ENCODE results near the gene TMEM190. TPM values are rescaled to one million over a fixed set of nuclear protein-coding genes. Genes with fewer than 3 reads are reported as not detected.
"Not testable (repeated sequence)": the region's sequence is repeated elsewhere in the genome, so short reads cannot be mapped to it uniquely, and the experiment has no call there.

TMEM190 gene
- total and polyA plus RNA-seq, 5 experiments from 2014 or later: not detected

GRCh38 chr19:55419624-55420236 is 43.1 kb downstream of the TMEM190 start:
- DNase-seq: no peak
- POLR2A ChIA-PET: interaction anchor here (0.7 to 1.8 kb wide), 2 partner anchors 9 to 13 kb away, joined by 3 to 6 read pairs; partner anchors contain the start of gene UBE2S
- no peaks in the 10 kb centered on the region for H3K36me3 Mint-ChIP-seq
- H3K9me3 Mint-ChIP-seq: no peaks in the 10 kb centered on the region
- no peak overlapping the region for H3K27ac Mint-ChIP-seq
- no peak overlapping the region for H3K4me3 Mint-ChIP-seq
- peaks cover 0 to 11% (median 0%) of the 10 kb centered on the region in 5 donors for H3K27me3 Mint-ChIP-seq
- no peak for ATAC-seq
- peaks cover 5 to 28% (median 19%) of the 10 kb centered on the region in 4 donors for H3K4me1 Mint-ChIP-seq

DNA sequence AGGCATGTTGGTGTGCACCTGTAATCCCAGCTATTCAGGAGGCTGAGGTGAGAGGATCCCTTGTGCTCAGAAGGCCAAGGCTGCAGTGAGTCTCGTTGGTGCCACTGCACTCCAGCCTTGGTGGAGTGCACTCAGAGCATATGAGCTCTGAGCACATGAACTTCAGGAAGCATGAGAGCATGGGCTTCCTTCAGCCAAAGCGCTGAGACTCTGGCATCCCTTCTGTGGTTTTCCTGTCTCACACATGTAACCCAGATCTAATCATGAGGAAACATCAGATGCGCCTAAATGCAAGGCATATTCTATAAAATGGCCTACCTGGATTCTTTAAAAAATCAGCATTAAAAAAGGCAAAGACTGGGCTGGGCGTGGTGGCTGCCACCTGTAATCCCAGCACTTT is 44.7 kb downstream of the TMEM190 start:
- POLR2A ChIA-PET: interaction anchor here (0.6 to 0.9 kb wide), 3 partner anchors 38 to 131 kb away, joined by 3 to 6 read pairs (median 4); no protein-coding TSS in a partner anchor
- peak; percentile 86 to 97 for ATAC-seq

GRCh38 chr19:55423225-55424005 is 46.8 kb downstream of the TMEM190 start:
- Mint-ChIP-seq H3K36me3 (no peaks in the 10 kb centered on the region), H3K4me3 (no peak overlapping the region), H3K27ac (no peak overlapping the region), H3K4me1 (peaks cover 5 to 25% (median 17%) of the 10 kb centered on the region in 4 donors), H3K27me3 (peaks cover 1 to 16% (median 11%) of the 10 kb centered on the region in 5 donors), H3K9me3 (no peaks in the 10 kb centered on the region)
- POLR2A ChIA-PET: no interaction called here
- ATAC-seq (no peak), DNase-seq (no peak)

More for the DNA sequence above, 44.7 kb downstream of the TMEM190 start:
- Mint-ChIP-seq H3K27me3 (peaks cover 0 to 18% (median 4%) of the 10 kb centered on the region in 5 donors), H3K4me1 (peaks cover 5 to 28% (median 19%) of the 10 kb centered on the region in 4 donors), H3K27ac (peak overlapping the region in 6 of 10 donors; percentile 32 to 79 (median 56)), H3K4me3 (peak overlapping the region; percentile 2 to 73 (median 61))
- not testable (repeated sequence) for H3K9me3 Mint-ChIP-seq, H3K36me3 Mint-ChIP-seq
- DNase-seq: peak in 5 of 10 donors; percentile 25 to 46 (median 30)

GRCh38 chr19:55424518-55424917 is 47.9 kb downstream of the TMEM190 start:
- H3K36me3 Mint-ChIP-seq: no peaks in the 10 kb centered on the region
- POLR2A ChIA-PET: interaction anchor here (0.7 kb wide), 1 partner anchor 11 kb away, joined by 3 read pairs; no protein-coding TSS in a partner anchor
- H3K9me3 Mint-ChIP-seq: peaks cover 0 to 1% (median 0%) of the 10 kb centered on the region in 9 donors
- no peak for DNase-seq
- H3K4me3 Mint-ChIP-seq: no peak overlapping the region
- no peak overlapping the region for H3K27ac Mint-ChIP-seq
- H3K27me3 Mint-ChIP-seq: peaks cover 3 to 24% (median 12%) of the 10 kb centered on the region in 5 donors
- peaks cover 7 to 28% (median 24%) of the 10 kb centered on the region in 4 donors for H3K4me1 Mint-ChIP-seq
- ATAC-seq: no peak

DNA sequence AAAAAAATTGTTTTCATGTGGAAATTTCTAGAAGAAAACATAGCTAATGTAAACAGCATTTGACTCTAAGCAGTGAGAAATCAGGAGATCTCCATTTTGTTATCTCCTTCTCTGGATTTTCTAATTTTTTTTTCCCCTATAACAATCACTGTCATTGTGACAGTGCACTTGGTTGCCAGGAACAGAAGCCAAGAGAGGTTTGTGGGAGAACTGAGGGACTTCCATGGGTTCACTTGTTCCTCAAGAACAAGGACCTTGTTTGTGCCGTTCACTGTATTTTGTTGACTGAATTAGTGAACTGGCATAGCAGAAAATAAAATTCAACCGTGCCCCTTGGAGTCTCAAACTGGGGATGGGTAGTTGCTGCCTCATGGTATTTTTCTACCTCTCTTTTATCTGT is 49.4 kb downstream of the TMEM190 start:
- Mint-ChIP-seq H3K4me3 (no peak overlapping the region), H3K27ac (no peak overlapping the region), H3K9me3 (peaks cover 0 to 4% (median 0%) of the 10 kb centered on the region in 9 donors), H3K4me1 (peaks cover 8 to 25% (median 16%) of the 10 kb centered on the region in 4 donors), H3K27me3 (peaks cover 8 to 39% (median 23%) of the 10 kb centered on the region in 5 donors), H3K36me3 (peaks cover 0 to 2% (median 0%) of the 10 kb centered on the region in 3 donors)
- POLR2A ChIA-PET: interaction anchor here (0.7 kb wide), 1 partner anchor 20 kb away, joined by 6 read pairs; no protein-coding TSS in a partner anchor
- DNase-seq: no peak
- no peak for ATAC-seq

Other genes starting within 250 kb of the TMEM190 start
- gene TNNT1, start 227.6 kb upstream of the TMEM190 start, total RNA-seq: not detected
- not detected for gene TNNT1, start 227.6 kb upstream of the TMEM190 start, polyA plus RNA-seq
- gene TNNI3, start 219.1 kb upstream of the TMEM190 start, total RNA-seq: not detected
- gene TNNI3, start 219.1 kb upstream of the TMEM190 start, polyA plus RNA-seq: not detected
- gene DNAAF3, start 210.2 kb upstream of the TMEM190 start, total RNA-seq: not detected
- gene DNAAF3, start 210.2 kb upstream of the TMEM190 start, polyA plus RNA-seq: not detected
- not detected for gene SYT5, start 196.5 kb upstream of the TMEM190 start, total RNA-seq
- gene SYT5, start 196.5 kb upstream of the TMEM190 start, polyA plus RNA-seq: under 1 TPM; 0.09 to 0.56 (median 0.25) TPM
- not detected for gene PTPRH, start 167.3 kb upstream of the TMEM190 start, total RNA-seq
- gene PTPRH, start 167.3 kb upstream of the TMEM190 start, polyA plus RNA-seq: not detected
- gene TMEM86B, start 148.1 kb upstream of the TMEM190 start, total RNA-seq: 10 to 100 TPM; 17.7 to 20.9 TPM
- gene TMEM86B, start 148.1 kb upstream of the TMEM190 start, polyA plus RNA-seq: 1 to 10 TPM in 1 of 3 donors, under 1 TPM in 2; 0.17 to 2.3 (median 0.54) TPM
- gene PPP6R1, start 117.8 kb upstream of the TMEM190 start, total RNA-seq: 100 to 1,000 TPM; 167 to 168 TPM
- 100 to 1,000 TPM in 1 of 3 donors, 10 to 100 TPM in 2; 57.3 to 131 (median 60.9) TPM for gene PPP6R1, start 117.8 kb upstream of the TMEM190 start, polyA plus RNA-seq
- gene HSPBP1, start 96.7 kb upstream of the TMEM190 start, total RNA-seq: 10 to 100 TPM; 20.3 to 20.4 TPM
- gene HSPBP1, start 96.7 kb upstream of the TMEM190 start, polyA plus RNA-seq: 10 to 100 TPM; 38.6 to 44.8 (median 42.5) TPM
- gene BRSK1, start 92.8 kb upstream of the TMEM190 start, total RNA-seq: 1 to 10 TPM; 1.9 to 2.9 TPM
- gene BRSK1, start 92.8 kb upstream of the TMEM190 start, polyA plus RNA-seq: under 1 TPM in 1 of 3 donors, not detected in 2; 0.24 TPM
- not detected for gene TMEM150B, start 51.5 kb upstream of the TMEM190 start, total RNA-seq
- not detected for gene TMEM150B, start 51.5 kb upstream of the TMEM190 start, polyA plus RNA-seq
- 10 to 100 TPM; 19.2 to 21.8 TPM for gene KMT5C, start 37.0 kb upstream of the TMEM190 start, total RNA-seq
- gene KMT5C, start 37.0 kb upstream of the TMEM190 start, polyA plus RNA-seq: 1 to 10 TPM; 1.7 to 2.5 (median 2.1) TPM
- not detected for gene COX6B2, start 22.1 kb upstream of the TMEM190 start, total RNA-seq
- gene COX6B2, start 22.1 kb upstream of the TMEM190 start, polyA plus RNA-seq: not detected
- gene GARIN5B, start 13.6 kb upstream of the TMEM190 start, total RNA-seq: not detected
- not detected for gene GARIN5B, start 13.6 kb upstream of the TMEM190 start, polyA plus RNA-seq
- gene IL11, start 6.4 kb upstream of the TMEM190 start, total RNA-seq: under 1 TPM in 1 of 2 experiments, not detected in 1; 0.21 TPM
- gene IL11, start 6.4 kb upstream of the TMEM190 start, polyA plus RNA-seq: not detected
- gene TMEM238, start 7.5 kb downstream of the TMEM190 start, total RNA-seq: 10 to 100 TPM in 1 of 2 experiments, 1 to 10 TPM in 1; 10.0 to 10.2 TPM
- gene TMEM238, start 7.5 kb downstream of the TMEM190 start, polyA plus RNA-seq: 1 to 10 TPM; 1.1 to 1.5 (median 1.3) TPM
- 1,000 to 10,000 TPM; 2,967 to 2,995 TPM for gene RPL28, start 9.1 kb downstream of the TMEM190 start, total RNA-seq
- gene RPL28, start 9.1 kb downstream of the TMEM190 start, polyA plus RNA-seq: 1,000 to 10,000 TPM in 1 of 3 donors, 100 to 1,000 TPM in 2; 559 to 1,017 (median 787) TPM
- 10 to 100 TPM; 18.1 to 20.2 TPM for gene UBE2S, start 31.0 kb downstream of the TMEM190 start, total RNA-seq
- gene UBE2S, start 31.0 kb downstream of the TMEM190 start, polyA plus RNA-seq: 10 to 100 TPM; 18.6 to 25.8 (median 24.5) TPM
- not detected for gene SHISA7, start 66.5 kb downstream of the TMEM190 start, total RNA-seq
- gene SHISA7, start 66.5 kb downstream of the TMEM190 start, polyA plus RNA-seq: not detected
- 10 to 100 TPM; 10.5 to 11.0 TPM for gene ISOC2, start 84.8 kb downstream of the TMEM190 start, total RNA-seq
- 10 to 100 TPM; 30.5 to 35.6 (median 34.2) TPM for gene ISOC2, start 84.8 kb downstream of the TMEM190 start, polyA plus RNA-seq
- gene C19orf85, start 87.9 kb downstream of the TMEM190 start, total RNA-seq: not detected
- not detected for gene C19orf85, start 87.9 kb downstream of the TMEM190 start, polyA plus RNA-seq
- 10 to 100 TPM; 13.2 to 15.6 TPM for gene ZNF628, start 99.8 kb downstream of the TMEM190 start, total RNA-seq
- under 1 TPM; 0.26 to 0.42 (median 0.32) TPM for gene ZNF628, start 99.8 kb downstream of the TMEM190 start, polyA plus RNA-seq
- 10 to 100 TPM in 1 of 2 experiments, 1 to 10 TPM in 1; 8.0 to 10.4 TPM for gene NAT14, start 108.4 kb downstream of the TMEM190 start, total RNA-seq
- 1 to 10 TPM; 4.1 to 8.8 (median 7.7) TPM for gene NAT14, start 108.4 kb downstream of the TMEM190 start, polyA plus RNA-seq
- 1 to 10 TPM; 1.3 to 1.4 TPM for gene SSC5D, start 111.6 kb downstream of the TMEM190 start, total RNA-seq
- gene SSC5D, start 111.6 kb downstream of the TMEM190 start, polyA plus RNA-seq: under 1 TPM in 2 of 3 donors, not detected in 1; 0.02 to 0.11 TPM
- gene SBK2, start 160.3 kb downstream of the TMEM190 start, total RNA-seq: not detected
- gene SBK2, start 160.3 kb downstream of the TMEM190 start, polyA plus RNA-seq: not detected
- gene SBK3, start 168.7 kb downstream of the TMEM190 start, total RNA-seq: not detected
- gene SBK3, start 168.7 kb downstream of the TMEM190 start, polyA plus RNA-seq: not detected
- gene ZNF579, start 204.0 kb downstream of the TMEM190 start, total RNA-seq: 10 to 100 TPM in 1 of 2 experiments, 1 to 10 TPM in 1; 9.8 to 10.2 TPM
- under 1 TPM; 0.16 to 0.39 (median 0.20) TPM for gene ZNF579, start 204.0 kb downstream of the TMEM190 start, polyA plus RNA-seq
- gene FIZ1, start 222.7 kb downstream of the TMEM190 start, total RNA-seq: 10 to 100 TPM; 19.0 to 22.0 TPM
- gene FIZ1, start 222.7 kb downstream of the TMEM190 start, polyA plus RNA-seq: 1 to 10 TPM; 2.8 to 5.4 (median 3.4) TPM
- 10 to 100 TPM; 19.1 to 20.7 TPM for gene ZNF524, start 223.5 kb downstream of the TMEM190 start, total RNA-seq
- 10 to 100 TPM; 21.5 to 31.6 (median 23.6) TPM for gene ZNF524, start 223.5 kb downstream of the TMEM190 start, polyA plus RNA-seq
- gene ZNF865, start 228.8 kb downstream of the TMEM190 start, total RNA-seq: 10 to 100 TPM; 21.6 to 24.4 TPM
- under 1 TPM in 2 of 3 donors, not detected in 1; 0.22 to 0.33 TPM for gene ZNF865, start 228.8 kb downstream of the TMEM190 start, polyA plus RNA-seq
- 1 to 10 TPM; 8.1 to 9.2 TPM for gene ZNF784, start 247.7 kb downstream of the TMEM190 start, total RNA-seq
- gene ZNF784, start 247.7 kb downstream of the TMEM190 start, polyA plus RNA-seq: 1 to 10 TPM in 2 of 3 donors, under 1 TPM in 1; 0.64 to 1.4 (median 1.1) TPM

Measured in naive thymus-derived CD8-positive, alpha-beta T cell (primary cell).